Measurements from ENCODE around the gene CLIC3.

Gene CLIC3

DNA sequence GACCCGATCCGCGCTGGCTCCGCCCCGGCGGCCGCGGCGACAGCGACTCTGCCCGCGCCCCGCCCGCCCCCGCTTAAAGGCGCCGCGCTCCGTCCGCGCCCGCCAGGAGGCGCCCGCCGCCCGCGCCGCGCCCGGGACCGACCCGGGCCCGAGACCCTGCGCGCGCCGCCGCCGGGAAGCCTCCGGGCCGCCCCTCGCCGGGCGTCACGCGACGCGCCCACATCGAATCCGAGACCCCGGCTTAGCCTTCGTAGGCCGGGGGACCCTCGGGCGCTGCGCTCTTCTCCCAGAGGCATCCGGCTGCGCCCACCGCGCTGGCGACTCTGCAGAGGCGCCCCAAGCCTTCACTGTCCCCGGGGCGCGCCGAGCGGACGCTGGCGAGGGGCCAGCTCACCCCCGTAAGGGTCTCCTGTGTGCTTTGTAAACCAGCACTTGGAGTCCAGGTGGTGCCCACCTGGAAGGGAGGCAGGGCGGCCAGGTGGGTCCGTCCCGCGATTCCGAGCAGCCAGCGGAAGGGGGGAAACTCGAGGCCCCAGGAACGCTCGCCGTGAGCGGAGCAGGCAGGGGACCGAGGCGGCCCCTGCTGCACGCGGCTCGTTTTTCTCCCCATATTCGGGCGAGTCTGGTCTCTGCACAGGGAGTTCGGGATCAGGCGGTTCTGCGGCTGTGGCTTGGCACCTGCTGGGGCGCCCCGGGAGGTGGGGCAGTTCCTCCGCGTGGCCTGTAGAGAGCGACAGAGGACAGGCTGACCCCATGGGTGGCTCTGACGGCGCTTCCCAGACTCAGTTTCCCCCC, 32.1 kb upstream of the CLIC3 start:
- Histone ChIP-seq H3K27ac (peak overlapping the region in 10 of 11 experiments; percentile 41 to 98 (median 94); a peak in 20 of 22 replicates), H3K9me3 (replicated peaks in 1 of 11) (no peaks in the 10 kb centered on the region), H3K4me1 (peaks cover 50 to 94% (median 79%) of the 10 kb centered on the region in 10 experiments), H3K4me3 (peak overlapping the region; percentile 65 to 84 (median 74)), H4K20me1 (peaks cover 3 to 56% (median 42%) of the 10 kb centered on the region in 11 experiments; a peak in 18 of 22 replicates), H3K36me3 (peaks cover 0 to 31% (median 7%) of the 10 kb centered on the region in 11 experiments; a peak in 9 of 22 replicates), H3K27me3 (no peaks in the 10 kb centered on the region), H3K4me2 (peak overlapping the region; percentile 91 to 100 (median 98)), H3K9ac (peak overlapping the region; percentile 75 to 92 (median 88))
- TF ChIP-seq Cebpa-rat (IDR thresholded peaks at IDR 0.05): no peak

DNA sequence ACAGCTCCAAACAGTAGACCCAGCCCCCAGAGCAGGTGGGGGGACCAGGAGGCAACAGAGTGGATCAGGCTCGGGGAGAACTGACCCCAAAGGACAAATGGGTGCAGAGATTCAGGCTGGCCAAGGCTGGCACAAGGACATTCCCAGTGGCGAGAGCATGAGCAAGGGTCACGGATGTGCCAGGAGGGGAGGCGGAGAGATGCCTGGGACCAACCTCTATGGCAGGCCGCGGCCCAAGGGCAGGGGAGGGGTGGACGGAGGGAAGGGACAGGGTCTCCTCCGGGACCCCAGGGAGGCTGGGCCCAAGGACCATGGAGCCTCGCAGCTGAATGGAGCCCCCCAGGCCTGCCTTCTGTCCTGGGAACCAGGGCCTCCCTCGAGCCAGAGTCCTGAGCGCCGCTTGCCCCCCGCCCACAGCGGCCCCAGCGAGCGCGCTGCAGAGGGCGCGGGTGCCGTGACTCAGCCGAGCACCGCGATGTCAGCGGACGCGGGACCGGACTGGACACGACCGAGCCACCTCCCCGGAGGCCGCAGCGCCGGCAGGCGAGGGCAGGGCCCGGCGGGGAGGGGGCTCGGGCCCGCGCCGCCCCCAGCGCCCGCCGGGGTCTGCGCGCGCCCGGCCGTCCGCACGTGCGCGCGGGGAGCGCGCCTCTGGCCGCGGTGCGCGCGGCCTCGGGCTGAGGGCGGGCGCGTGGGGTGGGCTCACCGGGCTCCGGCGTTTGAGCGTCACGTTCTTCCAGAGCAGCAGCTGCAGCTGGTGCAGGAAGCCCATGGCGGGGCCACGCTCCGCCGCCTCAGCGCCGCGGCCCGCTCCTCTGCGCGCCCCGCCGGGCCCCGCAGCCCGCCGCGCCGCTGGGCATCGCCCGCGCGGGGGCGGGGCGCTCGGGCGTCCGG, 31.2 kb upstream of the CLIC3 start, which contains the start of gene ABCA2:
Gene ABCA2, minus strand, starts transcription at position 869 of the 894 bp plus-strand sequence. Its CDS starts 97 bp downstream, at position 772.
- Histone ChIP-seq H3K4me3 (peak within 1 kb of the TSS; percentile 65 to 84 (median 74)), H3K9me3 (replicated peaks in 1 of 11) (no peaks in the 10 kb centered on the region), H3K27me3 (no peaks in the 10 kb centered on the region), H4K20me1 (peaks cover 3 to 62% (median 45%) of the 10 kb centered on the region in 11 experiments; a peak in 18 of 22 replicates), H3K4me2 (peak within 1 kb of the TSS; percentile 91 to 100 (median 98)), H3K36me3 (peaks cover 0 to 35% (median 7%) of the 10 kb centered on the region in 11 experiments; a peak in 9 of 22 replicates), H3K4me1 (peaks cover 50 to 90% (median 76%) of the 10 kb centered on the region in 10 experiments), H3K9ac (peak within 1 kb of the TSS; percentile 75 to 92 (median 88)), H3K27ac (peak within 1 kb of the TSS in 10 of 11 experiments; percentile 41 to 98 (median 94); a peak in 20 of 22 replicates)
- TF ChIP-seq Cebpa-rat (IDR thresholded peaks at IDR 0.05): no peak

DNA sequence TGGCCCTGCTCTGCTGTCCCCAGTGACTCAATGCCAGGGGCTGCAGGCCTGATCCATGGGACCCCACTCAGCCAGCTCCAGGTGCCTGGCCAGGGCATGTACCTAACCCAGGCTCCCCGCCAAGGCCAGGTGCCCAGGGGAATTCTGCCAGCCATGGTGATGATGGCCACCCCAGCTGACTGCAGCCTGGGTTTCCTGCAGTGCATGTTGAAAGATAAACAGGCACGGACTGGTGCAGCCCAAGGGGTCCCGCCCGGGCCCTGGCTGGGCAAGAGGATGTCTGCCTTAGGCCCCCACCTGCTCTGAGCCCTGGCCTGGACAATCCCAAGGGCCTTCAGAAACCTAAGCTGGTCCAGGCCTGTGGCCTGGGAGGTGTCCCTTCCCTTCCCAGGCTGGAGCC, 30.5 kb upstream of the CLIC3 start:
- Histone ChIP-seq H3K36me3 (peaks cover 0 to 40% (median 12%) of the 10 kb centered on the region in 11 experiments; a peak in 13 of 22 replicates), H3K4me2 (peak overlapping the region; percentile 91 to 100 (median 98))

DNA sequence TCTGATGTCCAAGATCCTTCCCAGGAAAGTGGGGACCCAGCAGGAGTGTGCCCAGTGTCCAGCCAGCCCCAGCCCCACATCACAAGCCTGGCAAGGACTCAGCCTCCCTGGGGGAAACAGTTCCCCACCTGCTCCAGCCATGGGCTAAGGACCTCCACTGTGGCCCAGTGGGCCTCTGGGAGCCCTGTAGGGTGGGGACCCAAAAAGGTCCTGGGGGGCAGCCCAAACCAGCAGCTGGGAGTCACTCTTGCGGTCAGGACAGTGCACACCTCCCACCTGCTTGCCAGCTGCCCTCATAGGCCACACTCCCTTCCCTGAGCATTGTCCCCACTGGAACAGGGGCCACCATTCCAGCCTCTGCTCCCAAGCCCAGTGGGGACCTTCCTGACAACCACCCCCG, 30.0 kb upstream of the CLIC3 start:
- Histone ChIP-seq H3K4me2 (peak overlapping the region; percentile 91 to 100 (median 98)), H3K9me3 (replicated peaks in 1 of 11) (no peaks in the 10 kb centered on the region), H4K20me1 (peaks cover 3 to 71% (median 51%) of the 10 kb centered on the region in 11 experiments; a peak in 18 of 22 replicates), H3K4me1 (peaks cover 49 to 82% (median 69%) of the 10 kb centered on the region in 10 experiments), H3K9ac (peak overlapping the region in 9 of 11 experiments; percentile 79 to 92 (median 89); a peak in 12 of 22 replicates), H3K27ac (peak overlapping the region in 1 of 11 experiments; percentile 97; a peak in 3 of 22 replicates), H3K4me3 (peak overlapping the region in 6 of 10 experiments; percentile 34 to 81 (median 74); a peak in 4 of 20 replicates), H3K36me3 (peaks cover 0 to 41% (median 13%) of the 10 kb centered on the region in 11 experiments; a peak in 14 of 22 replicates), H3K27me3 (no peaks in the 10 kb centered on the region)
- no peak for TF ChIP-seq Cebpa-rat (IDR thresholded peaks at IDR 0.05)

More for the DNA sequence above, 30.5 kb upstream of the CLIC3 start:
- H3K4me3 ChIP-seq: peak overlapping the region in 9 of 10 experiments; percentile 65 to 84 (median 74); a peak in 17 of 20 replicates
- no peak for TF ChIP-seq Cebpa-rat (IDR thresholded peaks at IDR 0.05)
- peak overlapping the region in 7 of 11 experiments; percentile 88 to 98 (median 96); a peak in 11 of 22 replicates for H3K27ac ChIP-seq
- no peaks in the 10 kb centered on the region for H3K9me3 ChIP-seq (replicated peaks in 1 of 11)
- peak overlapping the region in 10 of 11 experiments; percentile 75 to 92 (median 88); a peak in 19 of 22 replicates for H3K9ac ChIP-seq
- H3K4me1 ChIP-seq: peaks cover 50 to 87% (median 72%) of the 10 kb centered on the region in 10 experiments
- H3K27me3 ChIP-seq: no peaks in the 10 kb centered on the region
- H4K20me1 ChIP-seq: peaks cover 3 to 67% (median 50%) of the 10 kb centered on the region in 11 experiments; a peak in 18 of 22 replicates

DNA sequence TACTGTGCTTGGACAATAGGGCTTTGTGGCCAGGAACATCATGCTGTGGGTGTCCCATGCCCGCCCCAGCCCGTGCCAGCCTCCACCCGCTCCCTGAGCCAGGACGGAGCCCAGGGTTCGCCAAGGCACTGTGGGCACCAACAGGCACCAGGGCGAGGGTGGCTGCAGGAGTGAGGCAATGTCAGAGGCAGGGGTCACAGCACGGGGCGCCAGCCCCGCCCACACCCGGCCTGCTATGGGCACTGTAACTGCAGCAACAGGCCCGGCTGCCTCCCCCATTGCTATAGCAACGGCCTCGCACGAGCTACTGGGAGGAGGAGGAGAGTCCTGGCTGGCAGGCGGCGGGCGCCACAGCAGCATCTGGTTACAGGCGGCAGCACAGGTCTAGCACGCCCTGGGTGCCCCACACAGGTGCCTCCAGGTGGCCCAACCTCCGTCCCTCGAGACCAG, 29.2 kb upstream of the CLIC3 start:
- no peak for TF ChIP-seq Cebpa-rat (IDR thresholded peaks at IDR 0.05)
- H3K27me3 ChIP-seq: no peaks in the 10 kb centered on the region
- peaks cover 0 to 41% (median 12%) of the 10 kb centered on the region in 11 experiments; a peak in 15 of 22 replicates for H3K36me3 ChIP-seq
- no peaks in the 10 kb centered on the region for H3K9me3 ChIP-seq (replicated peaks in 1 of 11)
- H3K4me2 ChIP-seq: peak overlapping the region; percentile 91 to 100 (median 98)
- peaks cover 3 to 80% (median 55%) of the 10 kb centered on the region in 11 experiments; a peak in 18 of 22 replicates for H4K20me1 ChIP-seq
- H3K4me3 ChIP-seq: peak overlapping the region in 2 of 10 experiments; percentile 31 to 34; a peak in 2 of 20 replicates
- H3K27ac ChIP-seq: peak overlapping the region in 3 of 11 experiments; percentile 6 to 20 (median 20); a peak in 4 of 22 replicates
- H3K9ac ChIP-seq: peak overlapping the region in 10 of 11 experiments; percentile 0 to 91 (median 24); a peak in 5 of 22 replicates
- H3K4me1 ChIP-seq: peaks cover 41 to 74% (median 63%) of the 10 kb centered on the region in 10 experiments

DNA sequence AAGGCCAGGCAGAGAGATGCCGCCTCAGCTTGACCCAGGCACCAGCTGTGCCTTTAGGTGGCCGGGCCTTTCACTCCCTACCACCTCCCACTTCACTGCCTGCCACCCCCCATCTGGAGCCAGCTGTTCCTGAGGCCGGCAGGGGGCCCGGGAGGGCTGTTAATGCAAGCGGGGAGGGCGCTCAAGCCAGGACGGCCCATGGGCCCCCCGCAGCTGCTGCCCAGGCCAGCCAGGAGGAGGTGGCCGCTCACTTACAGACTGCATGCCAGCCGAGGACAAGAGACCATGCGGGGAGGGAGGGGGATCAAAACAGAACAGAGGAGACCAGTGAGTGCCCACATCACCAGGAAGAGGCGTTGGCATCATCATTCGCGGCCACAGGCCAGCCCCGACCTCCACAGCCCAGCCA, 27.2 kb upstream of the CLIC3 start:
- H3K27ac ChIP-seq: peak overlapping the region in 4 of 11 experiments; percentile 7 to 40 (median 26); a peak in 6 of 22 replicates
- peaks cover 30 to 71% (median 49%) of the 10 kb centered on the region in 10 experiments for H3K4me1 ChIP-seq
- peak overlapping the region in 3 of 11 experiments; percentile 3 to 20 (median 10); a peak in 1 of 22 replicates for H3K4me2 ChIP-seq
- no peaks in the 10 kb centered on the region for H3K27me3 ChIP-seq
- no peak overlapping the region for H3K4me3 ChIP-seq
- peaks cover 3 to 90% (median 55%) of the 10 kb centered on the region in 11 experiments; a peak in 18 of 22 replicates for H4K20me1 ChIP-seq
- TF ChIP-seq Cebpa-rat (IDR thresholded peaks at IDR 0.05): no peak
- H3K9me3 ChIP-seq (replicated peaks in 1 of 11): no peaks in the 10 kb centered on the region
- peaks cover 0 to 47% (median 22%) of the 10 kb centered on the region in 11 experiments; a peak in 13 of 22 replicates for H3K36me3 ChIP-seq
- H3K9ac ChIP-seq: peak overlapping the region in 2 of 11 experiments; percentile 29 to 30; a peak in 2 of 22 replicates

DNA sequence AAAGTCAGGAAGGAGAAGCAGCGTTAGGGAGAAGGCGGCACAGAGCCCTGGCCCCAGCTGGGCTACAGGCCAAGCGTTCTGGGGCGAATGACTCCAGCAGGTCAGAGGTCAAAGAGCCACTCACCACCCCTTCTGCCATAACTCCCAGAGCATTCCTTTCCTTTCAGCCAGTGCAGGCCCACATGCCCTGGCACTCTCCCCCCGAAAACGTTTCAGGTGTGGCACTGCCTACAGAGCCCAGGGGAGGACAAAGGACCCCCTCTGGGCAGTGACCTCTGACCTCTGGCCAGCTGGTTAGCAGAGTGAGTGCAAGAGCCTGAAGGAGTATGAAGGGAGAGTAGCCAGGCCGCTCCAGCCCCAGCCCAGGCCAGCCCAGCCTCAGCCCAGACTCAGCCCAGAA, 26.8 kb upstream of the CLIC3 start:
- Histone ChIP-seq H3K27me3 (no peaks in the 10 kb centered on the region), H3K9ac (peak overlapping the region in 1 of 11 experiments; percentile 30; a peak in 1 of 22 replicates), H3K36me3 (peaks cover 0 to 47% (median 23%) of the 10 kb centered on the region in 11 experiments; a peak in 13 of 22 replicates), H3K4me2 (0 out of 22 replicates have a peak overlapping the region, but pooled peaks of 1 of the 11 experiments have one; percentile 3), H3K4me1 (peaks cover 28 to 69% (median 46%) of the 10 kb centered on the region in 10 experiments), H3K27ac (peak overlapping the region in 2 of 11 experiments; percentile 7 to 40; a peak in 3 of 22 replicates), H4K20me1 (peaks cover 3 to 87% (median 52%) of the 10 kb centered on the region in 11 experiments; a peak in 18 of 22 replicates), H3K4me3 (no peak overlapping the region), H3K9me3 (replicated peaks in 1 of 11) (no peaks in the 10 kb centered on the region)
- TF ChIP-seq Cebpa-rat (IDR thresholded peaks at IDR 0.05): no peak

All from BLaER1 treated with 17β-estradiol and CSF1 and Interleukin-3, amounts not matched to agents 10 nM and 100 nM (cell line).